GM12892 (cell line): ENCODE data around the gene CEACAM18.
"Not testable (repeated sequence)": the region's sequence is repeated elsewhere in the genome, so short reads cannot be mapped to it uniquely, and the experiment has no call there.

Source experiments
- DNase-seq: peaks from one replicate; pipeline ENCODE4 v3.0.0; 2011; ENCODE audit not compliant: insufficient read length
- FAIRE-seq: peaks from 2 replicates; lab custom pipeline; 2011; peaks lifted over from hg19 to GRCh38; lab: Jason Lieb, UNC
- POLR2A ChIP-seq: IDR thresholded peaks from 2 replicates; pipeline ENCODE4 v1.6.1; 2011; ENCODE audit warnings: low read depth, low read length, control low read depth
- POLR2AphosphoS5 ChIP-seq: IDR thresholded peaks from 2 replicates; pipeline ENCODE4 v1.6.1; 2011; ENCODE audit warnings: low read depth, low read length, control low read depth
- TAF1 ChIP-seq: IDR thresholded peaks from 2 replicates; pipeline ENCODE4 v1.6.1; 2011; ENCODE audit warnings: low read depth, mild to moderate bottlenecking, control low read depth, low read length, borderline replicate concordance

CEACAM18 gene

GRCh38 chr19:51448411-51449016 lies 29.8 kb upstream of the CEACAM18 start:
- TF ChIP-seq POLR2AphosphoS5 (no peak), POLR2A (no peak), TAF1 (no peak)
- FAIRE-seq (no peak), DNase-seq (no peak)

GRCh38 chr19:51450730-51451307 lies 27.5 kb upstream of the CEACAM18 start:
- FAIRE-seq, result no peak
- no peak for DNase-seq
- no peak for TF ChIP-seq POLR2AphosphoS5
- TF ChIP-seq POLR2A, result no peak
- TF ChIP-seq TAF1, result no peak

GRCh38 chr19:51456541-51457290 lies 21.6 kb upstream of the CEACAM18 start:
- FAIRE-seq (no peak), DNase-seq (no peak)
- no peak for TF ChIP-seq POLR2AphosphoS5
- TF ChIP-seq POLR2A, result no peak
- TF ChIP-seq TAF1, result no peak

- FAIRE-seq, result no peak
- no peak for DNase-seq
- no peak for TF ChIP-seq POLR2A
- no peak for TF ChIP-seq POLR2AphosphoS5
- TF ChIP-seq TAF1, result no peak
These were observed 20.9 kb upstream of the CEACAM18 start for GRCh38 chr19:51457351-51458013.

GRCh38 chr19:51458051-51458645 lies 20.2 kb upstream of the CEACAM18 start, which contains the start of gene SIGLEC8:
TSS of gene SIGLEC8 (minus strand) at chr19:51458454. CDS start at chr19:51458387, 67 bp downstream.
- FAIRE-seq (no peak), DNase-seq (no peak)
- no peak for TF ChIP-seq POLR2A
- no peak for TF ChIP-seq TAF1
- no peak for TF ChIP-seq POLR2AphosphoS5

GRCh38 chr19:51458899-51459505 lies 19.3 kb upstream of the CEACAM18 start:
- DNase-seq (no peak), FAIRE-seq (no peak)
- no peak for TF ChIP-seq TAF1
- no peak for TF ChIP-seq POLR2A
- TF ChIP-seq POLR2AphosphoS5, result no peak

GRCh38 chr19:51460164-51460992 lies 18.0 kb upstream of the CEACAM18 start:
- FAIRE-seq, result no peak
- DNase-seq, result no peak
- TF ChIP-seq POLR2A, result no peak
- TF ChIP-seq TAF1, result no peak
- TF ChIP-seq POLR2AphosphoS5, result no peak

- DNase-seq (no peak), FAIRE-seq (no peak)
These were observed 16.6 kb upstream of the CEACAM18 start for GRCh38 chr19:51461723-51462161.

GRCh38 chr19:51462276-51462675 lies 16.1 kb upstream of the CEACAM18 start:
- DNase-seq, result no peak
- TF ChIP-seq TAF1, result no peak
- no peak for TF ChIP-seq POLR2AphosphoS5
- TF ChIP-seq POLR2A, result no peak
- FAIRE-seq, result no peak

More at GRCh38 chr19:51461723-51462161, 16.6 kb upstream of the CEACAM18 start:
- TF ChIP-seq POLR2AphosphoS5 (no peak), POLR2A (no peak)

- TF ChIP-seq TAF1, result no peak
- no peak for TF ChIP-seq POLR2AphosphoS5
- no peak for TF ChIP-seq POLR2A
- DNase-seq, result no peak
- no peak for FAIRE-seq
These were observed 15.7 kb upstream of the CEACAM18 start for GRCh38 chr19:51462681-51463080.

- not testable (repeated sequence) for DNase-seq, FAIRE-seq
These were observed 14.3 kb upstream of the CEACAM18 start for GRCh38 chr19:51463976-51464581.
